Effector CD8-positive, alpha-beta T cell (primary cell): ENCODE results near the gene UNC5A.

Source experiments
- DNase-seq: peaks from one replicate; lab custom pipeline; 2025; lab: John Stamatoyannopoulos, UW

UNC5A gene

GRCh38 chr5:176781638-176782570 is 28.5 kb upstream of the UNC5A start:
- no peak for DNase-seq

GRCh38 chr5:176784218-176785165 is 25.9 kb upstream of the UNC5A start:
- DNase-seq, result no peak

- no peak for DNase-seq
Measured at GRCh38 chr5:176785184-176786145, 24.9 kb upstream of the UNC5A start.

GRCh38 chr5:176787676-176788075 is 22.7 kb upstream of the UNC5A start:
- DNase-seq, result no peak

GRCh38 chr5:176788091-176788490 is 22.3 kb upstream of the UNC5A start:
- no peak for DNase-seq

- DNase-seq, result no peak
Measured at GRCh38 chr5:176788941-176789872, 21.2 kb upstream of the UNC5A start.

- no peak for DNase-seq
Measured at GRCh38 chr5:176789873-176790615, 20.3 kb upstream of the UNC5A start.

GRCh38 chr5:176790941-176791340 is 19.4 kb upstream of the UNC5A start:
- DNase-seq, result no peak

- DNase-seq, result no peak
Measured at GRCh38 chr5:176792655-176793342, 17.6 kb upstream of the UNC5A start.

- no peak for DNase-seq
Measured at GRCh38 chr5:176793343-176793699, 17.0 kb upstream of the UNC5A start.

GRCh38 chr5:176793736-176794135 is 16.6 kb upstream of the UNC5A start:
- DNase-seq, result no peak

- DNase-seq, result no peak
Measured at GRCh38 chr5:176794509-176794908, 15.8 kb upstream of the UNC5A start.

- DNase-seq, result no peak
Measured at GRCh38 chr5:176796411-176796810, 13.9 kb upstream of the UNC5A start.

- DNase-seq, result no peak
Measured at GRCh38 chr5:176796970-176797369, 13.4 kb upstream of the UNC5A start.

GRCh38 chr5:176797456-176798050 is 12.8 kb upstream of the UNC5A start:
- no peak for DNase-seq

GRCh38 chr5:176798086-176798876 is 12.1 kb upstream of the UNC5A start:
- no peak for DNase-seq

- DNase-seq, result no peak
Measured at GRCh38 chr5:176798949-176799348, 11.4 kb upstream of the UNC5A start.

GRCh38 chr5:176799488-176799887 is 10.9 kb upstream of the UNC5A start:
- DNase-seq, result no peak
